Breast epithelium (tissue), 3 donors: Measurements from ENCODE around the gene BTBD19.

Experiments used
- CTCF ChIP-seq, 3 donors: fragments of 450-650 bp; IDR thresholded peaks; one replicate each; pipeline ENCODE4 v1.5.1; 2016 to 2017; ENCODE audit warnings: antibody characterized with exemption in 3 of 3, mild to moderate bottlenecking in 3 of 3, moderate library complexity in 3 of 3
- POLR2A ChIP-seq: fragments of 450-650 bp; IDR thresholded peaks from one replicate; pipeline ENCODE4 v1.6.1; 2016; ENCODE audit warnings: antibody characterized with exemption, mild to moderate bottlenecking, moderate library complexity

- TF ChIP-seq CTCF (IDR thresholded peaks at IDR 0.05), result no peak
- no peak for TF ChIP-seq POLR2A
Observed at GRCh38 chr1:44792736-44793502, 15.4 kb upstream of the BTBD19 start.
